NCI-H82 treated with DMSO at 0.1 percent for 48 hours (cell line): ENCODE data around the gene NAV2.
A peak's percentile ranks its signal among the peaks of the same experiment; 100 is the strongest.
"Not testable (repeated sequence)": the region's sequence is repeated elsewhere in the genome, so short reads cannot be mapped to it uniquely, and the experiment has no call there.

Experiments used
- DNase-seq: peaks from one replicate; lab custom pipeline; 2025; ENCODE audit not compliant: unreplicated experiment; lab: John Stamatoyannopoulos, UW

The NAV2 gene

GRCh38 chr11:20127671-20128527, 415.3 kb downstream of the NAV2 start:
- DNase-seq: peak; percentile 13

DNA sequence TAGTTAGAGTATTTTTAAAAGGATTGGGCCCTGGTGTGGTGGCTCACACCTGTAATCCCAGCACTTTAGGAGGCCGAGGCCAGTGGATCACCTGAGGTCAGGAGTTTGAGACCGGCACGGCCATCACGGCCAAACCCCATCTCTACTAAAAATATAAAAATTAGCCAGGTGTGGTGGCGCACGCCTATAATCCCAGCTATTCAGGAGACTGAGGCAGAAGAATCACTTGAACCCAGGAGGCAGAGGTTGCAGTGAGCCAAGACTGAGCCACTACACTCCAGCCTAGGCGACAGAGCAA, 415.8 kb downstream of the NAV2 start:
- not testable (repeated sequence) for DNase-seq

DNA sequence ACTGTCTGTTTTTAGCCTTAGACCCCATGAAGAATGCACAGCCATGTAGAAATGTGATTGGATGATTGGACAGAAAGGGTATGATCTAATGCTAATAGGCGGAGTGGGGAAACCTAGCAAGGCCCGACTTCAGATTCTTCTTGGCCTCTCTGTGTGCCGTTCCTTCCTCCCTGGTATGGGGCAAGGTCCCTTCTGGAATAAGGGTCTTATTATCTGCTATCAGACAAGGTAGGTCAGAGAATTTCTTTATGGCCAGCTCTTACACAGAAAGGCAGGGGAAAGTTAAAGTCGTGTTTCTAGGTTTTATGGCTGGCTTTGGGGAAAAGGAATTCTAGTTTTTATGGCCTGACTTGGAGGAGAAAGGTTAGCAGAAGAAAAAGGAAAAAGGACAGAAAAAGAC, 417.0 kb downstream of the NAV2 start:
- no peak for DNase-seq

GRCh38 chr11:20131788-20132666, 419.4 kb downstream of the NAV2 start:
- no peak for DNase-seq

DNA sequence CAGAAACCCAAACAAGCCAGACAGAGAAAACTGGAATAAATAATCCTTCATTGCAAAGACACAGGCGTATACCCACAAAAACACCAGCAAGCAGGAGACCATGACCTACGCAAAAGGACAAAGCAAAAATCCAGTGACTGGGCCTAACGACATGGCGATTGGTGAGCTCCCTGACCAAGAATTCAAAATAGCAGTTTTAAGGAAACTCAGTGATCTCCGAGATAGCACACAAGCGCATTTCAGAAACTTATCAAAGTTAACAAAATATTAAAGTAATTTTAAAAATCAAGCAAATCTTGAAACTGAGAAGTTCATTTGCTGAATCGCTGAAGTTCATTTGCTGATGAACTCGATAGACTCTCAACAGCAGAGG, 420.0 kb downstream of the NAV2 start:
- no peak for DNase-seq

GRCh38 chr11:20134991-20135736, 422.5 kb downstream of the NAV2 start:
- DNase-seq: no peak

- DNase-seq: no peak
Measured at GRCh38 chr11:20137637-20138036, 425.0 kb downstream of the NAV2 start.

DNA sequence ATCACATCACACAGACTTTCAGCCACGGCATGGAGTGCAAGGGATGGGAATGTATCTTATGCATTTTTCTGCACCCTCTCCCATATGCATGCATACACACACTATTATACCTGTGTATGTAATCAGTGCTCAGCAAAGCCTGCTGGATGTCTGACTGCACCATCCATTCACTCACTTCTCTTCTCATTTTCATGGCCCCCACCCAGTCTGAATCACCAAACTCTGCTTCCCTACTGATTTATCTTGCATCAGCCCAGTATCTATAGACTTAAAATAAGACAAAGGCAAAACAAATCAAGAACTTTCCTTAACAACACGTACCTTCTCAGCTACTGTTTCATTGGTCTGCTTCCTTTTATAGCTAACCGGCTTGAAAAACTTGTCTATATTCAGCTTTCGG, 426.1 kb downstream of the NAV2 start:
- DNase-seq: no peak

DNA sequence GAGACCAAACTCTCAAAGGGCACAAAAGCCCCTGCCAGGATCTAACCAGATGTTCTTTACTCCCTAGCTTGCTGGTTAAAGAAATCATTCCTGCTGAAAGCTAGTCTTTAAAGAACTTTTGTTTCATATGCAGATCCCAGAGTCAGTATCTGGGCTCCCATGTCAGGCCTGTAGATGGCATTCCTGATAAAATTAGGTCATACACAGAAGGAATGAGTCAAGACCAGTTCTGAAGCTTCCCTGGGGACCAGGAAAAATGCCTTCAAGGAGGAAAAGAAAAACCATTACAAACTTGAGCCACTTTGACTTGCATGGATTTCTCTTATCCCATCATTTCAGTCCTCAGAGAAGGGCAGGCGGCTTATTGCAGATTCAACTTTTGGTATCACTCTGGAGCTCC, 441.7 kb downstream of the NAV2 start:
- DNase-seq: no peak

- DNase-seq: no peak
Measured at GRCh38 chr11:20155683-20156279, 443.1 kb downstream of the NAV2 start.

GRCh38 chr11:20156280-20156875, 443.7 kb downstream of the NAV2 start:
- DNase-seq: no peak

- no peak for DNase-seq
Measured at GRCh38 chr11:20156876-20157613, 444.4 kb downstream of the NAV2 start.

- DNase-seq: no peak
Measured at GRCh38 chr11:20157728-20158127, 445.1 kb downstream of the NAV2 start.

- DNase-seq: no peak
Measured at GRCh38 chr11:20158597-20159257, 446.1 kb downstream of the NAV2 start.

DNA sequence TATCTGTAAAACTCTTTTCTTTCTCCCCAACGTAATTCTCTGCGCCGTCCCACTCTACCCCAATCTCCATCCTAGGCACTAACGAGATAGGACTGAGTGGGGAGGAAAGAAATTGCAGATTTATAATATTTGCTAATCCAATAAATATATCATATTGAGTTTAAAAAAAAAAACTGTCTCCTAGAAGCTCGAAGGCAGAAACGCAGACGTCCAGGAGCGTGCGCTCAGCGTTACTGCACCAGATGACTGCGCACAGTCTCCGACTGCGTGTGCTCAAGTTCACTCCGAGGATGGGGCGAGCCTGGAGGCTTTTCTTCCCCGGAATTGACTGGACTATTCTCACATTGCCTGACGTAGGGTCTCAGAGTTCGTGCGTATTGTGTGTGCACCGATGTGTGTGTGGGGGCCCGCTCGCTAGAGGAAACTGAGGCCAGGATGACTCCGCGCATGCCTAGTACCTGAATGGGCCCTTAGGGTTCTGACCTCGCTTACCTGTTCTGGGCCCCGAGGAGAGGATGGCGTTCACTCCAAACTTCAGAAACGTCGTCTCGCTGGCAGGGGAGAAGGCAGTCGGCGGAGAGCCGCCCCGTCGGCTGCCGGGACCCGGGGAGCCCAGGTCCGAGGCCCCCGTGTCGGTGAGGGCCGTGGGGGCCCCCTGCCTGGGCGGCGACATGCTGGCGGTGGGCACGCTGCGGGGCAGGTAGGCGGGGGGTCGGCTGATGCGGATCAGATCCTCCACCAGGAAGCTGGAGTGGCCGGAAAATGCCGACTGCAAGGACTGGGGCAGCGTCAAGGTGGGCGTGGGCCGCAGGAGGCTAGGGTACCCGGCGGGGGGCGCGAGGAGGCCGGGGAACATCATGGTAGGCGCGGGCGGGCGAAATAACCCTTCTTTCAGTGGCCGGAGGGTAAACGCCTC, 447.1 kb downstream of the NAV2 start:
- no peak for DNase-seq

- DNase-seq: no peak
Measured at GRCh38 chr11:20160425-20161229, 448.0 kb downstream of the NAV2 start, which contains the start of gene DBX1. TSS of gene DBX1 (minus strand) at chr11:20160475. CDS start at chr11:20160324, 151 bp downstream.

DNA sequence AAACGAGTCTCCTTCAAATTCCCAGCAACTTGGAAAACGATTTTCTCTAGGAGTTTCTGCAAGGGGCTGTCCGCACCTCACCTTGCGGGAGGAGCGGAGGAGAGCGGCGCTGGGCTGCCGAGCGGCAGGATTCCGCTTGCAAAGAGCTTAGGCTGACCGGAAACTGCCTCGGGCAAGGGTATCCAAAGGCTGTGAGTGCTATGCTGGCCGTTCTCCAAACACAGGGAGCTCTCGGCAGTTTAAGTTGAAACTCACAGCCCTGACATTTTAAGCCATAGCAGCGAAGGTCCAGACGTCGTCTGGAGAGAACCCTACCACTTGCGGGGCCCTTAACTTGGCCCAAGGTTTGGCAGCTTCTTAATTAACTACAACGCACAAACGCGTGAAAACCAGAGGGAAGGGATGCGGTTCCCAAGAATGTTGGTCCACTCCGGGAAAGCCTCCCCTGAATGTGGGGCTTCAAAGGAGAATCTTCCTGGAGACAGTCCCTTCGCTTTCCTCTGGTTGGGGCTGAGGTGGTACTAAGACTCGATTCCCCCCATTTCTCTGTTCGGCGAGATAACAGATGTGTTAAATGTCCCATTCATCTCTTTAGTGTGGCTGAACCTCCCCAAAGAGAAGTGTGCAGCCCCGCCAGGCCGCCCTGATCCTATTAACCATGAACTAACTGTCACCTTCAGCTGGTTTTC, 448.7 kb downstream of the NAV2 start:
- DNase-seq: peak; percentile 49
